H9 (cell line): ENCODE results near the gene BIK. TPM values are rescaled to one million over a fixed set of nuclear protein-coding genes. Genes with fewer than 3 reads are reported as not detected.

ENCODE experiments used
- DNase-seq: peaks from one replicate; pipeline ENCODE4 v3.0.0-alpha.2; 2017
- H2AFZ ChIP-seq: one replicate; pipeline ENCODE4 v1.6.1; 2013; ENCODE audit warnings: mild to moderate bottlenecking, low read length, control low read depth, moderate library complexity
- H2AK5ac ChIP-seq: 2 replicates; pipeline ENCODE4 v1.6.1; 2013; ENCODE audit warnings: low read length, control low read depth, mixed read lengths; ENCODE audit not compliant: insufficient read length
- H2BK120ac ChIP-seq: one replicate; pipeline ENCODE4 v1.6.1; 2013; ENCODE audit warnings: low read depth, mild to moderate bottlenecking, low read length, control low read depth, inconsistent platforms; ENCODE audit not compliant: poor library complexity, severe bottlenecking
- H2BK12ac ChIP-seq: 2 replicates; pipeline ENCODE4 v1.6.1; 2013; ENCODE audit warnings: low read length, control low read depth, mixed read lengths, low read depth; ENCODE audit not compliant: insufficient read length
- H2BK15ac ChIP-seq: 2 replicates; pipeline ENCODE4 v1.6.1; 2013; ENCODE audit warnings: low read depth, low read length, control low read depth
- H2BK20ac ChIP-seq: one replicate; pipeline ENCODE4 v1.6.1; 2013; ENCODE audit warnings: low read depth, mild to moderate bottlenecking, low read length, control low read depth, inconsistent platforms; ENCODE audit not compliant: poor library complexity, severe bottlenecking
- H2BK5ac ChIP-seq: 2 replicates; pipeline ENCODE4 v1.6.1; 2013; ENCODE audit warnings: low read length, control low read depth, mixed read lengths; ENCODE audit not compliant: insufficient read length
- H3K14ac ChIP-seq: 2 replicates; pipeline ENCODE4 v1.6.1; 2013; ENCODE audit warnings: low read length, control low read depth; ENCODE audit not compliant: insufficient read depth
- H3K18ac ChIP-seq: 2 replicates; pipeline ENCODE4 v1.6.1; 2013; ENCODE audit warnings: low read depth, mild to moderate bottlenecking, mixed read lengths, low read length, control low read depth; ENCODE audit not compliant: insufficient read length
- H3K23ac ChIP-seq: 2 replicates; pipeline ENCODE4 v1.6.1; 2013; ENCODE audit warnings: low read length, control low read depth, mixed read lengths, low read depth; ENCODE audit not compliant: insufficient read length
- H3K23me2 ChIP-seq: 2 replicates; pipeline ENCODE4 v1.6.1; 2013; ENCODE audit warnings: low read depth, mild to moderate bottlenecking, mixed read lengths, low read length, control low read depth; ENCODE audit not compliant: insufficient read length, poor library complexity, severe bottlenecking
- H3K27ac ChIP-seq: 2 replicates; pipeline ENCODE4 v1.5.1; 2013; ENCODE audit warnings: low read length, control low read depth, mixed read lengths, low read depth; ENCODE audit not compliant: insufficient read length
- H3K27me3 ChIP-seq: 2 replicates; pipeline ENCODE4 v1.6.1; 2013; ENCODE audit warnings: low read length, control low read depth, inconsistent platforms; ENCODE audit not compliant: insufficient read depth
- H3K4ac ChIP-seq: 2 replicates; pipeline ENCODE4 v1.6.1; 2013; ENCODE audit warnings: low read depth, mild to moderate bottlenecking, control low read depth, inconsistent platforms, low read length, moderate library complexity
- H3K4me1 ChIP-seq: 2 replicates; pipeline ENCODE4 v1.6.1; 2013; ENCODE audit warnings: low read length, control low read depth, inconsistent platforms; ENCODE audit not compliant: insufficient read depth
- H3K4me2 ChIP-seq: 2 replicates; pipeline ENCODE4 v1.6.1; 2013; ENCODE audit warnings: low read length, control low read depth, mixed read lengths; ENCODE audit not compliant: insufficient read length, insufficient read depth
- H3K56ac ChIP-seq: 2 replicates; pipeline ENCODE4 v1.6.1; 2013; ENCODE audit warnings: low read depth, mild to moderate bottlenecking, mixed read lengths, low read length, control low read depth; ENCODE audit not compliant: insufficient read length
- H3K79me1 ChIP-seq: 2 replicates; pipeline ENCODE4 v1.6.1; 2013; ENCODE audit warnings: low read depth, mild to moderate bottlenecking, moderate library complexity, low read length, control low read depth, inconsistent platforms; ENCODE audit not compliant: insufficient read depth, poor library complexity, severe bottlenecking
- H3K79me2 ChIP-seq: 2 replicates; pipeline ENCODE4 v1.6.1; 2013; ENCODE audit warnings: low read length, control low read depth, inconsistent platforms; ENCODE audit not compliant: insufficient read depth
- H3K9ac ChIP-seq: 2 replicates; pipeline ENCODE4 v1.6.1; 2013; ENCODE audit warnings: low read length, control low read depth, mixed read lengths; ENCODE audit not compliant: insufficient read length; ENCODE audit errors: extremely low read depth
- H3K9me3 ChIP-seq: one replicate; pipeline ENCODE4 v1.6.1; 2013; ENCODE audit warnings: low read depth, low read length, inconsistent platforms; ENCODE audit not compliant: control insufficient read depth
- H3T11ph ChIP-seq: one replicate; pipeline ENCODE4 v1.6.1; 2013; ENCODE audit warnings: mild to moderate bottlenecking, low read length, control low read depth, inconsistent platforms
- H4K20me1 ChIP-seq: one replicate; pipeline ENCODE4 v1.6.1; 2013; ENCODE audit not compliant: control insufficient read depth, insufficient read length, insufficient read depth
- H4K5ac ChIP-seq: 2 replicates; pipeline ENCODE4 v1.6.1; 2013; ENCODE audit warnings: low read depth, mild to moderate bottlenecking, mixed read lengths, low read length, control low read depth; ENCODE audit not compliant: insufficient read length
- H4K8ac ChIP-seq: replicated peaks from 2 replicates; pipeline ENCODE4 v1.6.1; 2013; ENCODE audit warnings: low read length, control low read depth, mixed read lengths, low read depth; ENCODE audit not compliant: insufficient read length
- H4K91ac ChIP-seq: 2 replicates; pipeline ENCODE4 v1.6.1; 2013; ENCODE audit warnings: low read depth, mild to moderate bottlenecking, moderate library complexity, mixed read lengths, low read length, control low read depth; ENCODE audit not compliant: insufficient read length
- H3K27ac Mint-ChIP-seq, 3 experiments: 2 replicates in 2 of 3; 3 replicates in 1 of 3; pipeline ENCODE4 v1.8.0; 2020 to 2021; ENCODE audit warnings: mixed read lengths in 3 of 3, mild to moderate bottlenecking in 1 of 3, moderate library complexity in 1 of 3
- H3K27me3 Mint-ChIP-seq: 2 replicates; pipeline ENCODE4 v1.8.0; 2021; ENCODE audit warnings: low read depth, mild to moderate bottlenecking, moderate library complexity, mixed read lengths
- H3K36me3 Mint-ChIP-seq, 3 experiments: 2 replicates in 2 of 3; 3 replicates in 1 of 3; pipeline ENCODE4 v1.8.0; 2020 to 2021; ENCODE audit warnings: low read depth in 3 of 3, mixed read lengths in 3 of 3; ENCODE audit not compliant: insufficient read depth in 1 of 3
- H3K4me1 Mint-ChIP-seq, 2 experiments: 2 replicates each; pipeline ENCODE4 v1.8.0; 2020; ENCODE audit warnings: mixed read lengths in 2 of 2
- H3K4me3 Mint-ChIP-seq, 2 experiments: 2 replicates in 1 of 2; 3 replicates in 1 of 2; pipeline ENCODE4 v1.8.0; 2020 to 2021; ENCODE audit warnings: mild to moderate bottlenecking in 2 of 2, mixed read lengths in 2 of 2, moderate library complexity in 1 of 2
- H3K9me3 Mint-ChIP-seq, 2 experiments: 2 replicates in 1 of 2; 3 replicates in 1 of 2; pipeline ENCODE4 v1.8.0; 2020; ENCODE audit warnings: mild to moderate bottlenecking in 2 of 2, mixed read lengths in 2 of 2, moderate library complexity in 1 of 2
- whole genome bisulfite sequencing: extraction: QIAGEN DNeasy Blood & Tissue Kit; methylation state at CpG from one replicate; pipeline ENCODE4 v1.1.7; 2013; ENCODE audit warnings: missing lambda C conversion rate, low lambda C conversion rate, mixed read lengths; ENCODE audit not compliant: insufficient read length; ENCODE audit errors: extremely low coverage; 5-methylcytosine and 5-hydroxymethylcytosine counted together
- total RNA-seq: library from RNA; stranded (reverse); gene quantifications from 2 replicates; pipeline ENCODE4 v1.2.1, GENCODE V29; 2021
- TF ChIP-seq, protein P1 (sequence below): fragments of 200-600 bp; sonication (generic); conservative IDR thresholded peaks from 3 replicates; pipeline ENCODE4 v1.8.0; 2021; ENCODE audit warnings: antibody characterized with exemption, mild to moderate bottlenecking

Gene BIK
- total RNA-seq, 1 experiment from 2014 or later: 8.3 TPM

DNA sequence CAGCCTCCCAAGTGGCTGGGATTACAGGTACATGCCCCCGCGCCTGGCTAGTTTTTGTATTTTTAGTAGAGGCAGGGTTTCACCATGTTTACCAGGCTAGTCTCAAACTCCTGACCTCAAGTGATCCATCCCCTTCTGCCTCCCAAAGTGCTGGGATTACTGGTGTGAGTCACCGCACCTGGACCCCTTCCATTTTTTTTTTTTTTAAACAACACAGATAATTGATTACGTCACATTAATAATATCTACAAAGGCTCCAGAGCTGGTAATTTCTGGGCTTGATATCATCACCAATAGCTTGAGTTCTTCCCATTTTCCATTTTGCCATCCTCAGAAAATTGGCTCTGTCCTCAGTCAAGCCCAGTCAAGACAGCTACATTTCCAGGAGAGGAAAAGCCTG, 28.6 kb upstream of the BIK start:
- Histone ChIP-seq H3K23ac (no peak overlapping the region), H2BK15ac (no peak overlapping the region), H3K14ac (no peak overlapping the region)

More for the DNA sequence above, 28.6 kb upstream of the BIK start:
- H2BK20ac ChIP-seq: no peak overlapping the region
- no peak overlapping the region for H3K4ac ChIP-seq
- H3K56ac ChIP-seq: no peak overlapping the region
- Mint-ChIP-seq H3K9me3 (no peaks in the 10 kb centered on the region), H3K27me3 (no peaks in the 10 kb centered on the region; the same call in none of the 2 replicates), H3K36me3 (peaks cover 0 to 5% (median 0%) of the 10 kb centered on the region in 3 experiments; a peak in 3 of 7 replicates), H3K4me1 (peaks cover 0 to 3% of the 10 kb centered on the region in 2 experiments; a peak in 1 of 4 replicates), H3K27ac (no peak overlapping the region), H3K4me3 (no peak overlapping the region)
- H3K23me2 ChIP-seq: no peaks in the 10 kb centered on the region
- H4K8ac ChIP-seq: no peak overlapping the region
- no peak overlapping the region for H2AFZ ChIP-seq
- no CpG with 5 or more reads among the region's 4 CpGs for WGBS
- no peaks in the 10 kb centered on the region for H4K20me1 ChIP-seq
- DNase-seq: no peak
- H3K79me2 ChIP-seq: no peaks in the 10 kb centered on the region
- no peaks in the 10 kb centered on the region for H3K79me1 ChIP-seq
- no peak overlapping the region for H3K4me2 ChIP-seq
- H3K27me3 ChIP-seq: no peaks in the 10 kb centered on the region
- no peak overlapping the region for H3K18ac ChIP-seq
- no peak overlapping the region for H4K91ac ChIP-seq
- H2BK12ac ChIP-seq: no peak overlapping the region
- TF ChIP-seq, protein P1, sequence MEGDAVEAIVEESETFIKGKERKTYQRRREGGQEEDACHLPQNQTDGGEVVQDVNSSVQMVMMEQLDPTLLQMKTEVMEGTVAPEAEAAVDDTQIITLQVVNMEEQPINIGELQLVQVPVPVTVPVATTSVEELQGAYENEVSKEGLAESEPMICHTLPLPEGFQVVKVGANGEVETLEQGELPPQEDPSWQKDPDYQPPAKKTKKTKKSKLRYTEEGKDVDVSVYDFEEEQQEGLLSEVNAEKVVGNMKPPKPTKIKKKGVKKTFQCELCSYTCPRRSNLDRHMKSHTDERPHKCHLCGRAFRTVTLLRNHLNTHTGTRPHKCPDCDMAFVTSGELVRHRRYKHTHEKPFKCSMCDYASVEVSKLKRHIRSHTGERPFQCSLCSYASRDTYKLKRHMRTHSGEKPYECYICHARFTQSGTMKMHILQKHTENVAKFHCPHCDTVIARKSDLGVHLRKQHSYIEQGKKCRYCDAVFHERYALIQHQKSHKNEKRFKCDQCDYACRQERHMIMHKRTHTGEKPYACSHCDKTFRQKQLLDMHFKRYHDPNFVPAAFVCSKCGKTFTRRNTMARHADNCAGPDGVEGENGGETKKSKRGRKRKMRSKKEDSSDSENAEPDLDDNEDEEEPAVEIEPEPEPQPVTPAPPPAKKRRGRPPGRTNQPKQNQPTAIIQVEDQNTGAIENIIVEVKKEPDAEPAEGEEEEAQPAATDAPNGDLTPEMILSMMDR: no peak
- no peak overlapping the region for H3T11ph ChIP-seq
- H4K5ac ChIP-seq: no peak overlapping the region
- H3K9ac ChIP-seq: no peak overlapping the region
- no peak overlapping the region for H3K27ac ChIP-seq
- no peak overlapping the region for H2BK5ac ChIP-seq
- no peak overlapping the region for H2BK120ac ChIP-seq
- H2AK5ac ChIP-seq: no peak overlapping the region
- H3K4me1 ChIP-seq: no peaks in the 10 kb centered on the region
- H3K9me3 ChIP-seq: no peaks in the 10 kb centered on the region
